ENCODE results near the gene HOXD11. TPM values are rescaled to one million over a fixed set of nuclear protein-coding genes. Genes with fewer than 3 reads are reported as not detected.

The HOXD11 gene
- total RNA-seq, 4 donors from 2014 or later, result 0.24 TPM; not detected in 3

DNA sequence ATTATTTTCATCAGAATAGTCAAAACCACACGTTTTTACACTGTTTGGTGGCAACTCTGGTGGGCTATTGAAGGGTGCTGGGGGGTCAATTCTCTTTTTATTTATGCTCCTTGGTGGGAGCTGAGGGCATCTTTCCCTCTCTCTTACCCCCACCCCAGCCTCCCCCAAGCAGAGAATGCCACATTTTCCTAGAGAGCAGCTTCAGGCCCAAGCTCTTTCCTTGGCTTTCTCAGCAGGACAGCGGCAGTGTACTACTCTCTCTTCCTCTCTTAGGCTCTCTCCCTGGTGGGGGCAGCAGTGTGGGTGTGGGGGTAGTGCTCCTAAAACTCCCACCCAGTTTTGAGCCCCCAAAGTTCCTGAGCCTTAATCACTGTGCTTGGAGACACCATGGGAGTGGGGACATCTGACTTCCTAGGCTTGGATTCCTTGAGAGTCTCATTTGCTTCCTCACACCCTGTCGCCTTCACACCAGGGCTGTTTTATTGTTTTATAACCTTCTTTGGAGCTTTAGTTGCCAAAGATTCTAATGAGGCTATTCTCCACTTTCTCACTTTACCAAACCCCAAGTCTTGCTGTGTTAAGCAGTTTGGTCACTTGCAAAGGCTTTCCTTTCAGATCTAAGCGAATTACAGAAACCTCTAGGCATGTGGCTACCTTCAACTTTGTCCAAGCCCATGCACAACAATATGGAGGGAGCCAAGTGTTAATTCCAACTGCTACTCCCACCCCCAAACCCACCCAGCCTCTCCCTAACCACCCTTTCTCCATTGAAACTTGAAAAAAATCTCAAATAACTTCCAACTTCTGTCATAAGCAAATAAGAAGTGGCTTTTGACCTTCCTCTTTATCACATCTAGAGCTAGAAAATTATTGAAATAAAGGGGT is 38.2 kb downstream of the HOXD11 start:
- Histone ChIP-seq H3K4me3 (no peak overlapping the region), H3K4me1 (peaks cover 3 to 5% of the 10 kb centered on the region in 2 donors), H3K27me3 (peaks cover 5 to 12% (median 5%) of the 10 kb centered on the region in 3 donors), H3K36me3 (no peaks in the 10 kb centered on the region), H3K9me3 (no peaks in the 10 kb centered on the region), H3K27ac (no peak overlapping the region)
- DNase-seq (no peak), ATAC-seq (no peak)
- TF ChIP-seq POLR2A (IDR thresholded peaks at IDR 0.05), result no peak
- TF ChIP-seq, protein P1, sequence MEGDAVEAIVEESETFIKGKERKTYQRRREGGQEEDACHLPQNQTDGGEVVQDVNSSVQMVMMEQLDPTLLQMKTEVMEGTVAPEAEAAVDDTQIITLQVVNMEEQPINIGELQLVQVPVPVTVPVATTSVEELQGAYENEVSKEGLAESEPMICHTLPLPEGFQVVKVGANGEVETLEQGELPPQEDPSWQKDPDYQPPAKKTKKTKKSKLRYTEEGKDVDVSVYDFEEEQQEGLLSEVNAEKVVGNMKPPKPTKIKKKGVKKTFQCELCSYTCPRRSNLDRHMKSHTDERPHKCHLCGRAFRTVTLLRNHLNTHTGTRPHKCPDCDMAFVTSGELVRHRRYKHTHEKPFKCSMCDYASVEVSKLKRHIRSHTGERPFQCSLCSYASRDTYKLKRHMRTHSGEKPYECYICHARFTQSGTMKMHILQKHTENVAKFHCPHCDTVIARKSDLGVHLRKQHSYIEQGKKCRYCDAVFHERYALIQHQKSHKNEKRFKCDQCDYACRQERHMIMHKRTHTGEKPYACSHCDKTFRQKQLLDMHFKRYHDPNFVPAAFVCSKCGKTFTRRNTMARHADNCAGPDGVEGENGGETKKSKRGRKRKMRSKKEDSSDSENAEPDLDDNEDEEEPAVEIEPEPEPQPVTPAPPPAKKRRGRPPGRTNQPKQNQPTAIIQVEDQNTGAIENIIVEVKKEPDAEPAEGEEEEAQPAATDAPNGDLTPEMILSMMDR (IDR thresholded peaks at IDR 0.05 in 4 of 5, conservative IDR thresholded peaks at IDR 0.05 in 1 of 5), result no peak
- in situ Hi-C loops (cut with MboI; ENCODE audit: low sequenced_read_pairs in 4 of 4) (loop anchor here in 3 of 4 donors (10.0 to 25.0 kb wide), 3 partner anchors 409 to 1017 kb away; no protein-coding TSS in a partner anchor), intact Hi-C loops (cut with DNase I; ENCODE audit: low total_unique reads) (no loop called here)

DNA sequence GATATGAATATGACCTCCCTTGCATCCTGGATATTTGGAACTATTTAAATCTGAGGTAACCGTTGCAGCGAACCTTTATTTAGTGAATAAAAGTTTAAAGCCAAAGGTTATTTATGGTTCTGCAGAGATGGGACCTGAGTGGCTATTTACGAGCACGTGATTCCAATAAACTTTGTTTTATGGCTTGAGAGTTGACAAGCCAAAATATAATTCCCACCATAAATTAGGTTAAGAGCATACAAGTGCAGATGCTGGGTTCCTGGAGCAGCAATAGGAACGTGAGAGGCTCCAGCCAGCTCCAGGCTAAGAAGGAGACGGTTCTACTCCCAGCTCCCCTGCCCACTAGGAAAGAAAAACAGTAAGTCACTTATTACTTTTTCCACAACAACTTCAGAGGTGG is 39.0 kb downstream of the HOXD11 start:
- TF ChIP-seq, protein P1 (IDR thresholded peaks at IDR 0.05 in 4 of 5, conservative IDR thresholded peaks at IDR 0.05 in 1 of 5), result no peak
- no peak for TF ChIP-seq POLR2A (IDR thresholded peaks at IDR 0.05)

DNA sequence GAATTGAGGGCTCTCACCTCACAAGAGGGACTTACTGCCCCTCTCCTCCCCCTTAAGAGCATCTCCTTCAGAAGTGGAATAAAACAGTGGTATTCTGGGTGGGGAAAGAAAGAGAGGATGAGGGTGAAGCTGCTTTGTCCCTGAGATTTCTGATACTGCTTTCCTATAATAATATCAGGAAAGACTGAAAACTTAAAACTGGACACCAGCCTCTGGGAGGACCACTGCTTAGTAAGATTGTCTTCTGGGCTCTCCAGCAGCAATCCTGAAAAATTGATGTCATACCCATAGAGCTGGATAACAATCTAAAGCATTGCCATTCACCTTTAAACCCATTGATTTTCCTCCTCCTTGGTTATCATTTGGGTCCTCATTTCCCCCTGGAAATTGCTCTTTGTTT is 39.6 kb downstream of the HOXD11 start:
- no peak for ATAC-seq

More for the DNA sequence above, 39.0 kb downstream of the HOXD11 start:
- no peak overlapping the region for H3K27ac ChIP-seq
- H3K36me3 ChIP-seq, result no peaks in the 10 kb centered on the region
- intact Hi-C loops (cut with DNase I; ENCODE audit: low total_unique reads), result no loop called here
- in situ Hi-C loops (cut with MboI; ENCODE audit: low sequenced_read_pairs in 4 of 4), result loop anchor here in 3 of 4 donors (10.0 to 25.0 kb wide), 3 partner anchors 409 to 1016 kb away; no protein-coding TSS in a partner anchor
- peaks cover 4 to 5% (median 5%) of the 10 kb centered on the region in 3 donors for H3K27me3 ChIP-seq
- DNase-seq (no peak), ATAC-seq (no peak)
- no peak overlapping the region for H3K4me3 ChIP-seq
- peaks cover under 1 to 3% of the 10 kb centered on the region in 2 donors for H3K4me1 ChIP-seq
- H3K9me3 ChIP-seq, result no peaks in the 10 kb centered on the region

DNA sequence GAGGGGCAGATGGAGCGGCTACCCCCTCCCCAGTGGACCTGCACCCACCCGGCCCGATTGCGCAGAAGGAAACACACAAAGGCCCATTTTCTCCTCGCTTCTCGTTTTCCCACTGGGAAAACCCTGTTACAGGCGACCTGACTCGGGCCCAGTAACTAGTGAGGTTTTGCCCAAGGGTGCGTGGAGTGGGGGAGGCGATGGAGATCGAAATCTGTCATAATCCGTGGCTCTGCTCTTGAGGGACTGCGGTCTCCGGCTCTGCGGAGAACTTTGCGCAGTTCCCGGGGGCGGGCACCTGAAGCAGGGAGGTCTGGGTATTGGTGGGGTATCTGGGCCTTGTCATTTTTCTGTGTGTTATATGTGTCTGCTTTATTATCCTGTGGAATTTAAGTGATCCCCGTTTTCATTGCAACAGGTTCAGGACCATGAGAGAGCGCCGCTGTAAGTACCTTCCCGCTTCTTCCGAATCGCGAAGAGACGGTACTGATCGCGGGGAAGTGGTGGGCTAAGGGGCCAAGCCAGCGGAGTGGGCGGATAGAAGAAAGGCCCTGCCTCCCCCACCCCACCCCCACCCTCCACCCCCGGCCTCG is 40.2 kb downstream of the HOXD11 start:
- TF ChIP-seq, protein P1 (IDR thresholded peaks at IDR 0.05 in 4 of 5, conservative IDR thresholded peaks at IDR 0.05 in 1 of 5), result no peak
- TF ChIP-seq POLR2A (IDR thresholded peaks at IDR 0.05), result no peak
- DNase-seq (no peak), ATAC-seq (no peak)
- peaks cover 0 to 5% (median 5%) of the 10 kb centered on the region in 3 donors for H3K27me3 ChIP-seq
- no peaks in the 10 kb centered on the region for H3K9me3 ChIP-seq
- H3K4me1 ChIP-seq, result peaks cover 0 to 3% of the 10 kb centered on the region in 2 donors
- in situ Hi-C loops (cut with MboI; ENCODE audit: low sequenced_read_pairs in 4 of 4), result loop anchor here in 3 of 4 donors (10.0 to 25.0 kb wide), 3 partner anchors 407 to 1015 kb away; no protein-coding TSS in a partner anchor
- no peak overlapping the region for H3K4me3 ChIP-seq
- no peak overlapping the region for H3K27ac ChIP-seq
- intact Hi-C loops (cut with DNase I; ENCODE audit: low total_unique reads), result no loop called here
- no peaks in the 10 kb centered on the region for H3K36me3 ChIP-seq

More for the DNA sequence above, 39.6 kb downstream of the HOXD11 start:
- intact Hi-C loops (cut with DNase I; ENCODE audit: low total_unique reads), result no loop called here
- H3K4me1 ChIP-seq, result peaks cover 0 to 3% of the 10 kb centered on the region in 2 donors
- H3K4me3 ChIP-seq, result no peak overlapping the region
- H3K27ac ChIP-seq, result no peak overlapping the region
- peaks cover 0 to 5% (median 5%) of the 10 kb centered on the region in 3 donors for H3K27me3 ChIP-seq
- no peak for TF ChIP-seq POLR2A (IDR thresholded peaks at IDR 0.05)
- TF ChIP-seq, protein P1 (IDR thresholded peaks at IDR 0.05 in 4 of 5, conservative IDR thresholded peaks at IDR 0.05 in 1 of 5), result no peak
- no peak for DNase-seq
- no peaks in the 10 kb centered on the region for H3K9me3 ChIP-seq
- H3K36me3 ChIP-seq, result no peaks in the 10 kb centered on the region
- in situ Hi-C loops (cut with MboI; ENCODE audit: low sequenced_read_pairs in 4 of 4), result loop anchor here in 3 of 4 donors (10.0 to 25.0 kb wide), 3 partner anchors 408 to 1016 kb away; no protein-coding TSS in a partner anchor

All from gastrocnemius medialis (tissue), 4 donors.